Measurements from ENCODE around the gene STK32B. TPM values are rescaled to one million over a fixed set of nuclear protein-coding genes. Genes with fewer than 3 reads are reported as not detected.

STK32B gene
- total RNA-seq, 1 experiment from 2014 or later: 15.1 TPM

DNA sequence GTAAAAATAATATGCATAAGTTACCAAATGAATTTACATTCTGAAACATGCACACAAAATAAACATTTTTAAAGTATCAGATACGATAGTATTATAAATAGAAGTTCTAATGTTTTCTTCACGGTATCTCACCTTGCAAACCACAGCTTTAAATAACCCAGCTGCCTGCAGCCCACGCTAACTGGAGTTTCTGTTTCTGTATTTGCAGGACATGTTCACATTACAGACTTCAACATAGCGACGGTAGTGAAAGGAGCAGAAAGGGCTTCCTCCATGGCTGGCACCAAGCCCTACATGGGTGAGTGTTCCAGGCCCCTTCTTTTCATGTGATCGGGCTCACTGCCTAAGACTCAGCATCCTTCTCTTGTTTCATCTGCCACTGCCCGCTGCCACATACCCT lies 365.4 kb downstream of the STK32B start:
- Histone ChIP-seq H3K9me3 (ENCODE audit: low read depth, low read length, poor library complexity, severe bottlenecking) (peaks cover 9% of the 10 kb centered on the region), H3K4me1 (ENCODE audit: insufficient read depth, low read length, poor library complexity, severe bottlenecking) (no peaks in the 10 kb centered on the region), H3K36me3 (ENCODE audit: insufficient read depth, low read length, poor library complexity, severe bottlenecking) (no peaks in the 10 kb centered on the region), H3K4me3 (ENCODE audit: low read depth, low read length, poor library complexity, severe bottlenecking) (no peak overlapping the region), H3K27me3 (replicated peaks; ENCODE audit: insufficient read depth, low read depth, low read length, poor library complexity) (no peaks in the 10 kb centered on the region), H3K27ac (ENCODE audit: low read depth, low read length, poor library complexity, severe bottlenecking) (no peak overlapping the region)
- ChIA-PET POLR2A (ENCODE audit: low non-redundant PET) (no interaction called here), CTCF (no interaction called here)
- no peak for DNase-seq (ENCODE audit: low spot score)
- intact Hi-C loops (cut with micrococcal nuclease; ENCODE audit: unreplicated experiment): no loop called here
- no TSS peak for BruUV-seq (replicated peaks)
- TF ChIP-seq, protein P1, sequence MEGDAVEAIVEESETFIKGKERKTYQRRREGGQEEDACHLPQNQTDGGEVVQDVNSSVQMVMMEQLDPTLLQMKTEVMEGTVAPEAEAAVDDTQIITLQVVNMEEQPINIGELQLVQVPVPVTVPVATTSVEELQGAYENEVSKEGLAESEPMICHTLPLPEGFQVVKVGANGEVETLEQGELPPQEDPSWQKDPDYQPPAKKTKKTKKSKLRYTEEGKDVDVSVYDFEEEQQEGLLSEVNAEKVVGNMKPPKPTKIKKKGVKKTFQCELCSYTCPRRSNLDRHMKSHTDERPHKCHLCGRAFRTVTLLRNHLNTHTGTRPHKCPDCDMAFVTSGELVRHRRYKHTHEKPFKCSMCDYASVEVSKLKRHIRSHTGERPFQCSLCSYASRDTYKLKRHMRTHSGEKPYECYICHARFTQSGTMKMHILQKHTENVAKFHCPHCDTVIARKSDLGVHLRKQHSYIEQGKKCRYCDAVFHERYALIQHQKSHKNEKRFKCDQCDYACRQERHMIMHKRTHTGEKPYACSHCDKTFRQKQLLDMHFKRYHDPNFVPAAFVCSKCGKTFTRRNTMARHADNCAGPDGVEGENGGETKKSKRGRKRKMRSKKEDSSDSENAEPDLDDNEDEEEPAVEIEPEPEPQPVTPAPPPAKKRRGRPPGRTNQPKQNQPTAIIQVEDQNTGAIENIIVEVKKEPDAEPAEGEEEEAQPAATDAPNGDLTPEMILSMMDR (conservative IDR thresholded peaks at IDR 0.05; ENCODE audit: low read depth, low read length): no peak
- no peak for TF ChIP-seq EZH2 (IDR thresholded peaks at IDR 0.05; ENCODE audit: borderline replicate concordance, low read depth, low read length, poor library complexity, severe bottlenecking)

DNA sequence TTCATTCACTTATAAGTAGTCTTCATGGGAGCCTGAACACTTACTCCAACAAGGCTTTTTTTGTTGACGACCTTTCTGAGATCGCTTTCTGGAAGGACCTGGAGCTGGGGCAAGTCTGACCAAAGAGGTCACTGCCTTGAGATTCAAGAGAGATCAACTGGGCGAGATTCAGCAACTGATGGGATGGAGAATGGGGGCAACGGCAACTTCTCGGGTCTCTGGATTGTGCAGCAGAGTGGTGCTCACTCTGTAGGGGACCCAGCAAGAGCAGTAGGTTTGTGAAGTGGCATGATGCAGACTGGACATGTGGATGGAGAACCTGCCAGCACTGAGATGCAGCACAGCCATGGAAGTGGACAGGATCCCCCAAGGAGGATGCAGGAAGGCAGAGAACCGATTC lies 369.0 kb downstream of the STK32B start:
- ChIA-PET CTCF (no interaction called here), POLR2A (ENCODE audit: low non-redundant PET) (no interaction called here)
- DNase-seq (ENCODE audit: low spot score): no peak
- no peaks in the 10 kb centered on the region for H3K4me1 ChIP-seq (ENCODE audit: insufficient read depth, low read length, poor library complexity, severe bottlenecking)
- H3K9me3 ChIP-seq (ENCODE audit: low read depth, low read length, poor library complexity, severe bottlenecking): peaks cover 9% of the 10 kb centered on the region
- intact Hi-C loops (cut with micrococcal nuclease; ENCODE audit: unreplicated experiment): no loop called here
- TF ChIP-seq, protein P1 (conservative IDR thresholded peaks at IDR 0.05; ENCODE audit: low read depth, low read length): no peak
- TF ChIP-seq EZH2 (IDR thresholded peaks at IDR 0.05; ENCODE audit: borderline replicate concordance, low read depth, low read length, poor library complexity, severe bottlenecking): no peak
- H3K36me3 ChIP-seq (ENCODE audit: insufficient read depth, low read length, poor library complexity, severe bottlenecking): no peaks in the 10 kb centered on the region
- no TSS peak for BruUV-seq (replicated peaks)
- H3K27ac ChIP-seq (ENCODE audit: low read depth, low read length, poor library complexity, severe bottlenecking): no peak overlapping the region
- no peak overlapping the region for H3K4me3 ChIP-seq (ENCODE audit: low read depth, low read length, poor library complexity, severe bottlenecking)
- no peaks in the 10 kb centered on the region for H3K27me3 ChIP-seq (replicated peaks; ENCODE audit: insufficient read depth, low read depth, low read length, poor library complexity)

DNA sequence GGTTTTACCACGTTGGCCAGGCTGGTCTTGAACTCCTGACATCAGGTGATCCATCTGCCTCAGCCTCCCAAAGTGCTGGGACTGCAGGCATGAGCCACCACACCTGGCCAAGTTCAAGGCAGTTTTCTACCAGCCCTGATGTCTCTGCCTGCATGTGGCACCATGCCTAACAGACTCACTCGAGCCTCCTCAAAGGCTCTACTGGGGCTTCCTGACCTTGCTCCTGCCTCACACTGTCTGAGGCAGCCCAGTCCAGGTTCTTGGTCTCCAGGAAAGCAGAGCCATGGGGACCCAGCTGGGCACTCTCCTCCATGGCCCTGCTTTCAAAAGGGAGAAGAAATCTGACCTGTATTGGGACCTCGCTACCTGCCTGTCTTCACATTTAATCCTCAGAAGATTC lies 370.1 kb downstream of the STK32B start:
- Histone ChIP-seq H3K4me1 (ENCODE audit: insufficient read depth, low read length, poor library complexity, severe bottlenecking) (no peaks in the 10 kb centered on the region), H3K4me3 (ENCODE audit: low read depth, low read length, poor library complexity, severe bottlenecking) (no peak overlapping the region), H3K27ac (ENCODE audit: low read depth, low read length, poor library complexity, severe bottlenecking) (no peak overlapping the region), H3K27me3 (replicated peaks; ENCODE audit: insufficient read depth, low read depth, low read length, poor library complexity) (no peaks in the 10 kb centered on the region), H3K36me3 (ENCODE audit: insufficient read depth, low read length, poor library complexity, severe bottlenecking) (no peaks in the 10 kb centered on the region), H3K9me3 (ENCODE audit: low read depth, low read length, poor library complexity, severe bottlenecking) (peaks cover 9% of the 10 kb centered on the region)
- TF ChIP-seq, protein P1 (conservative IDR thresholded peaks at IDR 0.05; ENCODE audit: low read depth, low read length): no peak
- TF ChIP-seq EZH2 (IDR thresholded peaks at IDR 0.05; ENCODE audit: borderline replicate concordance, low read depth, low read length, poor library complexity, severe bottlenecking): no peak
- DNase-seq (ENCODE audit: low spot score): no peak
- intact Hi-C loops (cut with micrococcal nuclease; ENCODE audit: unreplicated experiment): no loop called here
- no TSS peak for BruUV-seq (replicated peaks)
- ChIA-PET CTCF (no interaction called here), POLR2A (ENCODE audit: low non-redundant PET) (no interaction called here)

All from A673 (cell line).